ENCODE data around the gene THAP11.

Gene THAP11

DNA sequence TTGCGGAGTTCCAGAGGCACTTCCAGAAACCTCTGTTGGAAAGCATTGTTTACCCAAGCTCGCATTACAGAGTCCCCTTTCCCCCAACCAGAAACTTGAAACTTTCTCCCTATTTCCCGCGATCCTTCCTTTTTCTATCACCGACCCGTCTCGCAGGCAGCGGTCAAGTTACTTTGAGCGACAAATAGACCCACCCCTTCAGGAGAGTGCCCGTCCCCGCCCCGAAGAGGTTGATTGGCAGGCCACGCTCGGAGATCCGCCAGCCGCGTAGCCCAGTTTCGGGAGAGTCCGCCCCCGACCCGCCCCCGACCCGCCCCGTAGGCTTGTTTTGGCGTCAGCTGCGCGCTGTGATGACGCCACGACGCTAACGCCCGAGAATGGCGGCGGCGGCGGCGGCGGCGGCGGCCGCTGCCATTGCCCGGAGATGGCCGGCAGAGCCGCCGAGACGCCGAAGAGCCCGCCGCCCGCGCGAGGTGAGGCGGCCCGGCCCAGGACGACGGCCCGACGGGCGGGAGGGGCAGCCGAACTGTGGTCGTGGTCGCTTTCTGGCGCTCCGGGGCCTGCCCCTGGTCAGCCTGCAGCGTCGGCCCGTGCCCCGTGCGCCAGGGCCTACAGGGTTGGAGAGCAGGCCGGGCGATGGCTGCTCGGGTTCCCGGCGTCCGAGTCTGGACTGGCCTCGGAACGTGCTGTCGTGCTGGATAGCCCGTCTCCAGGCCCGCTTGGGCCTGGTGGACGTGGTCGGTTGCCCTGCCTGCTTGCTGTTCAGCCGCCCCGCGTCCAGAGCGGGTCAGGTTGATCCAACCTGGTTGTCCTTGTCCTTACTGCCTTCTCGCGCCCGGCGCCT is 51.0 kb downstream of the THAP11 start, which contains the start of gene PSKH1:
Gene PSKH1, plus strand, starts transcription at position 356 of the 844 bp plus-strand sequence. CDS start 15,496 bp downstream, outside the sequence.
- Histone ChIP-seq H3K27me3 (ENCODE audit: insufficient read depth, poor library complexity, severe bottlenecking) (no peaks in the 10 kb centered on the region), H3K4me3 (replicated peaks; ENCODE audit: insufficient read depth, low read length) (peak within 1 kb of the TSS; percentile 72), H3K27ac (replicated peaks) (peak within 1 kb of the TSS; percentile 77)
- TF ChIP-seq, protein P1, sequence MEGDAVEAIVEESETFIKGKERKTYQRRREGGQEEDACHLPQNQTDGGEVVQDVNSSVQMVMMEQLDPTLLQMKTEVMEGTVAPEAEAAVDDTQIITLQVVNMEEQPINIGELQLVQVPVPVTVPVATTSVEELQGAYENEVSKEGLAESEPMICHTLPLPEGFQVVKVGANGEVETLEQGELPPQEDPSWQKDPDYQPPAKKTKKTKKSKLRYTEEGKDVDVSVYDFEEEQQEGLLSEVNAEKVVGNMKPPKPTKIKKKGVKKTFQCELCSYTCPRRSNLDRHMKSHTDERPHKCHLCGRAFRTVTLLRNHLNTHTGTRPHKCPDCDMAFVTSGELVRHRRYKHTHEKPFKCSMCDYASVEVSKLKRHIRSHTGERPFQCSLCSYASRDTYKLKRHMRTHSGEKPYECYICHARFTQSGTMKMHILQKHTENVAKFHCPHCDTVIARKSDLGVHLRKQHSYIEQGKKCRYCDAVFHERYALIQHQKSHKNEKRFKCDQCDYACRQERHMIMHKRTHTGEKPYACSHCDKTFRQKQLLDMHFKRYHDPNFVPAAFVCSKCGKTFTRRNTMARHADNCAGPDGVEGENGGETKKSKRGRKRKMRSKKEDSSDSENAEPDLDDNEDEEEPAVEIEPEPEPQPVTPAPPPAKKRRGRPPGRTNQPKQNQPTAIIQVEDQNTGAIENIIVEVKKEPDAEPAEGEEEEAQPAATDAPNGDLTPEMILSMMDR (IDR thresholded peaks at IDR 0.05; ENCODE audit: insufficient read depth, low read length), result no peak
- TF ChIP-seq GABPA (IDR thresholded peaks at IDR 0.05; ENCODE audit: low read depth) (no peak), POLR2AphosphoS5 (IDR thresholded peaks at IDR 0.05; ENCODE audit: low read depth) (peak; percentile 18; the same call in 1 of the 2 replicates)
- peak; percentile 81 to 97 for DNase-seq (ENCODE audit: low read depth in 1 of 2, low spot score in 1 of 2)

Data from HL-60 (cell line).